HFF-Myc (cell line): ENCODE measurements around the gene CFTR.

Source experiments
- DNase-seq: peaks from one replicate; pipeline ENCODE4 v3.0.0-alpha.2; 2011; ENCODE audit warnings: low read depth; ENCODE audit errors: extremely low read depth
- H3K4me3 ChIP-seq: replicated peaks from 2 replicates; pipeline ENCODE4 v1.5.1; 2011; ENCODE audit warnings: low read depth, mild to moderate bottlenecking, control low read depth, low read length
- CTCF ChIP-seq: IDR thresholded peaks from 2 replicates; pipeline ENCODE4 v1.5.1; 2012; ENCODE audit warnings: mild to moderate bottlenecking, low read depth, low read length, control low read depth; ENCODE audit errors: missing control alignments

Gene CFTR

GRCh38 chr7:117555260-117555659, 75.4 kb downstream of the CFTR start:
- H3K4me3 ChIP-seq: no peak overlapping the region
- no peak for DNase-seq
- no peak for TF ChIP-seq CTCF

- H3K4me3 ChIP-seq: no peak overlapping the region
- DNase-seq: no peak
- TF ChIP-seq CTCF: no peak
Measured at GRCh38 chr7:117559391-117559790, 79.6 kb downstream of the CFTR start.

GRCh38 chr7:117560030-117560429, 80.2 kb downstream of the CFTR start:
- TF ChIP-seq CTCF: no peak
- no peak for DNase-seq
- H3K4me3 ChIP-seq: no peak overlapping the region

- no peak for TF ChIP-seq CTCF
- no peak overlapping the region for H3K4me3 ChIP-seq
- no peak for DNase-seq
Measured at GRCh38 chr7:117562759-117563158, 82.9 kb downstream of the CFTR start.

- DNase-seq: no peak
- no peak overlapping the region for H3K4me3 ChIP-seq
- no peak for TF ChIP-seq CTCF
Measured at GRCh38 chr7:117564080-117564479, 84.3 kb downstream of the CFTR start.

GRCh38 chr7:117564627-117565026, 84.8 kb downstream of the CFTR start:
- DNase-seq: no peak
- no peak overlapping the region for H3K4me3 ChIP-seq
- TF ChIP-seq CTCF: no peak

GRCh38 chr7:117565226-117565625, 85.4 kb downstream of the CFTR start:
- no peak overlapping the region for H3K4me3 ChIP-seq
- TF ChIP-seq CTCF: no peak
- no peak for DNase-seq
